ENCODE measurements around the gene SPATA17.

Gene SPATA17

DNA sequence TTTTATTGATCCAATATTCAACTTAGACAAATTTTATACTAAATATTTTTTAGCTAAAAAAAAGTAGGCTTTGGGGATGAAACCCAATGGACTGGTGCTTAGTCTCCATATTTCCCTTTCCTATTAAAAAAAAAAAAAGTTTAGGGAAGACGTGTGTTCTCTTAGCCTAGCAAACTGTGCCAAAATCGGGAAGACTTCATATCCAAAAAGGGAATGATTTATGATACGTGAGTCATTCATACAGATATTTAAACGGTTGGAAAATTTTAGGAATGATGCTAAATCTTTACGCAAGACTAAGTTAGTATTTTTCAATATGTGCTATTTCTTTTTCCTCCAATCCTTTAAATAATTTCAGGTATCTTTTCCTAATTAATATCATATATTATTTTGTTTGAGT, 50.7 kb downstream of the SPATA17 start:
- DNase-seq, result no peak

DNA sequence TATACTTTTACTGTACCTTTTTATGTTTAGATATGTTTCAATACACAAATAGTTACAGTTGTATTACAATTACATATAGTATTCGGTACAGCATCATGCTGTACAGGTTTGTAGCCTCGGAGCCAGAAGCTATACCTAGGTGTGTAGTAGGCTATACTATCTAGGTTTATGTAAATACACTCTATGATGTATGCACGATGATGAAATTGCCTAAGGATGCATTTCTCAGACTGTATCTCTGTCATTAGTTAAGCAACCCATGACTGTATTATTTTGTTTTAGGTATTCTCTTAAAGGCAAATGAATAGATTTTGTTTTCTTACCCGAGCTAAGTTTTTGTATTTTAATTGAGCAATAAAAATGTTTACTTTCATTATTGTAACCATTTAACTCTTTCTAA, 56.4 kb downstream of the SPATA17 start:
- no peak for DNase-seq

DNA sequence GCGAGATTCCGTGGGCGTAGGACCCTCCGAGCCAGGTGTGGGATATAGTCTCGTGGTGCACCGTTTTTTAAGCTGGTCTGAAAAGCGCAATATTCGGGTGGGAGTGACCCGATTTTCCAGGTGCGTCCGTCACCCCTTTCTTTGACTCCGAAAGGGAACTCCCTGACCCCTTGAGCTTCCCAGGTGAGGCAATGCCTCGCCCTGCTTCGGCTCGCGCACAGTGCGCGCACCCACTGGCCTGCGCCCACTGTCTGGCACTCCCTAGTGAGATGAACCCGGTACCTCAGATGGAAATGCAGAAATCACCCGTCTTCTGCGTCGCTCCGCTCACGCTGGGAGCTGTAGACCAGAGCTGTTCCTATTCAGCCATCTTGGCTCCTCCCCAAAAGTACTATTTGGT, 65.0 kb downstream of the SPATA17 start:
- peak; percentile 17 for DNase-seq

DNA sequence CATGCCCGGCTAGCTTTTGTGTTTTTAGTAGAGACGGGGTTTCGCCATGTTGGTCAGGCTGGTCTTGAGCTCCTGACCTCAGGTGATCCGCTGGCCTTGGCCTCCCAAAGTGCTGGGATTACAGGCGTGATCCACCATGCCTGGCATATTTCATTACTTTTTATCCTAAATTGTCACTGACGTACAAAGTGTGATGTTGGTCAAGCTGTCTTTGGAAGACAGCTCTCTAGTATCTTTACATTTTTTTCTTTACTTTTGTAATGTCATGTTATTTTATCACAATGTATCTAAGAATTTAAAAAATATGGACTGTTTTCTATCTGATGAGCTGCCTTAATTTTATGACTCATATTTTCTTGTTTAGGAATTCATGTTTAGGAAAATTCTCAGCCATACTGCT, 72.2 kb downstream of the SPATA17 start:
- no peak for DNase-seq

DNA sequence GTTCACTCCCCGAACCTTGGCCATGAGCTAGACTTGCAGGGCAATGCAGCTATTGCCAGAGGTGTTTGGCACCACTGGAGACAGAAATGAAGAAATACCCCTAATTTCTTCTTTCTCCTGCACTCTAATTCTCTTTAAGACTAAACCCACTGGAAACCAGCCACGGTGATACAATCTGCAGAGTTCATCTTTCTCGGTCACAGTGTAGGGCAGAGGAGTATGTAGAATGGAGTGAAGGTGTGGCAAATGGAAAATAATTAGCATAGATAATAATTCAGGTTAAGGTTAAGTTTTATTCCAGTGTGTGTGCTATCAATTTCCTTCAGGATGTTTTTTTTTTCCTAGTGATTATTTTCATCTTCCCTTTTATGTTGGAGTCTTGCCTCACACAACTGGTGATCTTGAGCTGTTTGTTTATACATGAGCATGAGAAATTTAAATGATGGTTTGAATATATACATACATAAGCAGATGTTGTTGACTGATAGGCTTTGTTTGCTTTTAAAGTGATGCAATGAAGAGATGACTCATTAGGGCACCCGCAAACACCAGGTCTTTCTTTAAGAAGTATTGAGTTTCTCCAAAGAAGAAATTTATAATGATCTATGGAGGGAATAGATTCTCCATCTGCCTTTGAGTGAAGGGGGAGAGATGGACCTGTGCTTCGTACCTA, 81.9 kb downstream of the SPATA17 start:
- no peak for DNase-seq

DNA sequence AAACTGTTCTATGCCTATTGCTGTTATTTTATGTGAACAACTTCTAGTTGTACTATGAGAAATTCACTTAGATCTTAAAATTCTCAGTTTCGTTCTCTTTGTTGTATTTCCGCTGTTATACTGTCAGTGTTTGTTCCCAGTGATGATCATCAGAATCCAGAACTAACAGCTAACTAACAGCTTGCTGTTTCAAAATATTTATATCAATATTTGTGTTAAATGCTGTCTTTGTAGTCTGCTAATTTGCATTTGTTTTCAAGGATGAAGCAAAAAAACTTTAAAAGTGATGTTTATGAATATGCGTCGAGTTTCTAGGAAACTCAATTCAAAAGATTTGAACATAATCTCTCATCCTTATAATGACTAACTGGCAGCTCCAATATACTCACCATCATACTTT, 84.5 kb downstream of the SPATA17 start:
- DNase-seq, result no peak

DNA sequence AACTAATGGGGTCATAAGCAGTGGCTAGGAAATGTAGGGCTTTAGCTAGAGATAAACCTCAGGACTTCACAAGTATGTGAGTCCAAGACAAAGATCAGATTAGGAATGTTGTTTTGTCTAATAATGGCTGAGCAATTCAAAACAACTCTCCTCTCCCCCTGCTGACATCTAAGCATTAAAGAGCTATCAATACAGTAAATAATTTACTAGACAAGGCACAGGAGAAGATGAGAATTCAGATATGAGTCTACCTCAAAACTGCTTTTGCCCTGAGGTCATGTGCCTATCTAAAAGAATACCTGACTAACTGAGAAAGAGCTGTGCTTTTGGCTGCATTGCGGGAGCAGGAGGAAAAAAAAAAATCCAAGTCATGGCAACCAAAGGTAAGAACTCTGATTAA, 86.8 kb downstream of the SPATA17 start:
- DNase-seq, result no peak

DNA sequence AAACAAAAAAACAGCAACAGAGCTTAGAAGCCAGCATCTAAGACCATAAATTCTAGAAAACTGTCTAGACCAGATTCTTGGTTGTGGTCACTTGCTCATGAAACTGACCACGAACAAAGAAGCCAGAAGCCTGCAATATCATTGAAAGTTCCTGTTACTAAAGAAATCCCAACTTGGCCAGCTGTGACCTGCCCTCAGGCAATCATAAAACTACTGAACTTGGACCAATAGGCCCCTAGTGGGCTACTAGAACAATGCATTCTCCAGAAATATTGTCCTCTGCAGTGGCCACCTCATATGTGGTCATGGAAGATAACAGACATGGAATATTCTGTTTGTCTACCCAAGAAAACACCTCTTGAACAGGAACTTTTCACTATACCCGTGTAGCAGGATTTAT, 87.7 kb downstream of the SPATA17 start:
- DNase-seq, result no peak

DNA sequence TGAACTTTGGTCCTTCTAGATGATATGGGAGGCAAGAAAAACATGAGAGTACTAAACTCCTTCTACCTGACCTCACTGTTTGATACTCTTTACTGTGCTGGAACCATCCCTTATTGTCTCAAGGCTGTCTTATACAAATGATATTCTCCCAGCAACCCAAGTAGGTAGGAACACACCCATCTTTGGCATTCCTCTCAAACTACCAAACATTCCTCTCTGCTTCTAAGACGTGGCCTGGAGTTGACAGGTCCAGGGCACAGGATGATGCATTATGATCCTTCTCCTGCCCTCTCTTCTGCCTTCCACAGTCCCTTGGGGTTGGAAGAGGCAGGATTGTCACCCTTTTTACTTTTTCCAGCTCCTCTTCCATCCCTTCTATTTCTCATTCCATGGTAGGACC, 90.5 kb downstream of the SPATA17 start:
- no peak for DNase-seq

DNA sequence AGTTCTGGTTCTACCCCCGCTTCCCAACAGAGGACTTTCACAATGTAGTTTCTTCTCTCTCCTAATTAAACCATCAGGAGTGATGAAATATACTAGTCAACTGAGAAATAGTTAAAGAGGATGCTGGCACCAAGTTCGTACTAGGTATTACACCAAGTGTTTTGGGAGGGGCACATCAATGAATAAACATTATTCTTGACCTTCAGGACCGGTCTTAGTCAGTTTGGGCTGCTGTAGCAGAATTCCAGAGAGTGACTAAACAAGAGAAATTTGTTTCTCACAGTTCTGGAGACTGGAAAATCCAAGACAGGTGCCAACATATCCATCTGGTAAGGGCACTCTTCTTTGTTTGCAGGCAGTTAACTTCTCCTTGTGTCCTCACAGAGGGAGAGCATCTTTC, 103.8 kb downstream of the SPATA17 start:
- DNase-seq, result no peak

DNA sequence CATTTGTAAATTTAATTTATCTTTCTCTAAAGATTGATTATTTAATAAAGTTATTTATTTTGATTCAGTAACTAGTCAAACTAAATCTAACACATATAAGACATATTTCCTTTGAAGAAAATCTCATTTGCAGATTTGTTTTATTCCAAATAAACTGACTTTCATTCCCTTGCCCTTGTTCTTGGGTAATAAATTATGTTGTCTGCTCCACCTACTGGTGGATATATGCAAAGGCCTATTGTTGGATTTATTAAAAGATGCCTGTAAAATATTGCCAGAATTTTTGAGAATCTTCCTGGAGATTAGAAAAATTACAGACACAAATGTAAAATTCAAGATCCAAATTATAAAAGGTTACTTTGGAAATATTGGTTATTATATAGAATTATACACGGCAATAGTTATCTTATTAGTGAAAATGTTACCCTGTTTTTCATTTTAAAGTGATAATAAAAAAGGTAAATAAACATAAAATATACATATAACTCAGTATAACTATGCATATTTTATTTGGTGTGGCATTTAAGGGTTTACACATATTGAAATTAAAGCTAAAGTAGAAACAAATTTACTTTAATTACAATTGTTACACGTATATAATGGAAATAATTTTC, 116.1 kb downstream of the SPATA17 start:
- DNase-seq, result peak; percentile 42

DNA sequence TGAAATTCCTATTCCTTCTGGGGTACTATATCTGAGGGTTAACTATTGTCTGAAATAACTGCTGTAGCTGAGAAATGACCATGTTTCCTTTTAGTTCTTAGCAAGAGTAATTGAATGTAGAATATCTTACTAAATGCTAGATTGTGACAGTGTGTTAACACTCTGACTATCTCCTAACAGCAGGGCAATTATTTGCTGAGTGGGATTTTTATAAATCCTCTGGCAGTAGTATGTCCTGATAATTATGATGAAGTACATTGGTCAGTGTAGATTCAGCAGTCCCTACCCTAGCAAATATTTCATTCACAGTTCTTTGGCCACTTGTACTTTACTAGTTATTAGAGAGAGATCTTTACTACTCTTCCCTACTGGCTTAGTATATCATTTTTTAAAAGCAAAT, 138.6 kb downstream of the SPATA17 start:
- no peak for DNase-seq

DNA sequence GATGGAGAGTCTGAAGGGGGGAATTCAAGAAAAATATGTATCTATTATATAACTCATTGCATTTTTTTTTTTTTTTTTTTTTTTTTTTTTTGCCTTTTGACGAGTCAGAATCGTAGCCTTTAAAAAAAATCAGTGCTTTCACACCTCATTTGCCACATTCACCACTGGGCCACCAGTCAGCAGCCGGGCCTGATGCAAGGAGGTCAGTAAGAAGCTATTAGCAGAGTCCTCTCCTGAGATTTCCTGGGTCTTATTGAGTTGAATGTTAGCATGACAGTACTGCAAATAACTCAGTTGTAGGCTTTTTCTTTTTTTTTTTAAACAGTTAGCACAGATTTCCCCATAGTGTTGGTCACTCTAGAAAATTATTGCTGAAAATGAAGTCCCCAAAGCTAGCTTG, 139.8 kb downstream of the SPATA17 start:
- no peak for DNase-seq

DNA sequence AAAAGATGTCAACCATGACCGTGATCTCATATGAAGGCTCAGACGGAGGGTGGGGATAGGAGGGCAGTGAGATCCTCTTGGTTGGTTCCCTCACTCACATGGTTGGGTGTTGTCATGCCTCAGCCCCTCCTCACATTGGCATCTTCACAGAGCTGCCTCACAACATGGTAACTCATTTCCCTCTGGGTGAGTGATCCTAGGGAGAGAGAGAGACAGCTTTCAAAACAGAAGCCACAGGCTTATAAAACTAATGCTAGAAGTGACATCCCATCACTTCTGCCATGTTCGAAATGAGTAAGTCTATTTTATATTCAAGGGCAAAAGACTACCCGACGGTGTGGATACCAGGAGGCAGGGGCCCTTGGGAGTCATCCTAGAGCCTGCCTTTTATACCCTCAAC, 145.5 kb downstream of the SPATA17 start:
- no peak for DNase-seq

DNA sequence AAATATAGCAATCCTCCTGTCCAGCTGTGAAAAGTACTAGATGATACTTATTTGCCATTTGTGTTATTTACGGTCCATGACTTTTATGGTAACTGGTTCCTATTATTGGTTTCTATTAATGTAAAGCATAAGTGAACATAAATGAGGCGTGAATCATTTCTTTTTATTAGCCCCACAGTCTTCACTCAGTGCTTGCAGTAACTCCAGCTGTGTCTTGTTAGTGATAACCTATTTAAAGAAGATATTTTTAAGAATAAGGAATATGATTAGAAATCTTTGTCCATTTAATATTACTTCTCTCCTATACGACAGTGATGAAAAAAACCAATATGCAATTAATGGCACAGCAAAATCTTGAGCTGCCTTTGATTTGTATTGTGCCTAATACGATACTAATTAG, 149.9 kb downstream of the SPATA17 start:
- no peak for DNase-seq

DNA sequence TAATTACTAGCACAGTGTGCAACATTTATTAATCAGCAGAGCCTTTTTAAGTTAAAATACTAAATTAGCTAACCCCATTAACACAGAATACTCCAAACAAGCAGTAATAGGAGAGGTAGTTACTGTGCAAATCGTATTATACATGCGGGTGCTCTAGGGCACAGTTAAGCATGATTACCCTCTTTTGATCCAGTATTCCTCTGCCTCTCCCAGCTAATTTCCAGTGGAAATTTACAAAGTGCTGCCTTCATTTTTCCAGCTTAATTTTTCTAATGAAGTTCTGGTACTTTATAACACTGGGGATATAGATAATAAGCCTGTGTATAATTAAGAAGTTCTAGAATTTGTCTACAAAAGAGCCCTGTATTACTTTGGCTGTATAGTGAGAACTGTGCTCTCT, 159.9 kb downstream of the SPATA17 start:
- DNase-seq, result no peak

DNA sequence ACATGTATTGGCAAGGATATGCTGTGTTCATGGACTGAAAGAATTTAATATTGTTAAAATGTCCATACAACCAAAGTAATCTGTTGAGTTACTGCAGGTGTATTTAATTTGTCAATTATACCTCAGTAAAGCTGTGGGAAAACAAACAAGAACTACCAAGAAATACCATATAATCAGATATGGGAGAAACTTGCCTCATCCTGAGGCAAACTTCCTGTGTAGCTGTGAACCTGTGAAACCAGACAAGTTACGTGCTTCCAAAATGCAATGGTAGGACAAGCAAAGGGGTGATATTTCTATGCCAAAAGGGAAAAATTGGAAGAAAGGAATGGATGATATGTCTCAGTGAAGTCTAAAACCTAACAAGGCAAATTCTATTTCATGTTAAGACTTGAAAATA, 174.6 kb downstream of the SPATA17 start:
- DNase-seq, result no peak

DNA sequence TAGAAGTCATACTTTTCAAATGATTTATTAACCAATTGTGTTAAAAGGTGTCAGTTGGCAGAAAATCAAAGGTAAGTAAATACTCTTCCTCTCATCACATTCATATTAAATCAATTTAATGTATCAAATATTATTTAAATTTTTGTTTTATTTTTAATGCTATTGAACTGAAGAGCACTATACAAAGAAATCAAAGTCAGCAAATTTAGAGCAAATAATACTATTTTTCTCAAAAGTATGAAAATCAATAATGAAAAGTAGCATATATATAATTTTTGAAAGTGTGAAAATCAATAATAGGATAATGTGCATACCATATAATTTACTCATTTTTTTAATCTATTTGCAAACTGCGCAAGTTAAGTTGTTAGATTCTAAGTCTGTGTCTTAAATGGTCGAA, 181.0 kb downstream of the SPATA17 start:
- DNase-seq, result no peak

DNA sequence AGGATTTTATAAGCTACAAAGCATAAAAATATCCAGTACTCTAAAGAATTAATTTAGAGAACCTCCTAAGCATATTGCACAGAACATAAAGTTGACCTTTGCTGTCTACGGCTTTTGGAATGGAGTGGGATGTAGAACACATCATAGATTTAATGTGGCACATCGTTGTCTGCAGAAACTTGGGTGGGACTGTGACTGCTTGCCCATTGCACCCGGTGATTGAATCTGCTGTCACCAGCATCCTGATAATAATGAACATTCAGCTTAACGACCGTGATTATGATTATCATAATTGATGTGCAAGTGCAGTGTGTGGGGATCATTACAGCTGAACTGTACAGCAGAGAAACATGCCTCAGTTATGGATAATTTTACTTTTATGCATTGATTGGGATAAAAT, 181.9 kb downstream of the SPATA17 start:
- DNase-seq, result peak; percentile 26

DNA sequence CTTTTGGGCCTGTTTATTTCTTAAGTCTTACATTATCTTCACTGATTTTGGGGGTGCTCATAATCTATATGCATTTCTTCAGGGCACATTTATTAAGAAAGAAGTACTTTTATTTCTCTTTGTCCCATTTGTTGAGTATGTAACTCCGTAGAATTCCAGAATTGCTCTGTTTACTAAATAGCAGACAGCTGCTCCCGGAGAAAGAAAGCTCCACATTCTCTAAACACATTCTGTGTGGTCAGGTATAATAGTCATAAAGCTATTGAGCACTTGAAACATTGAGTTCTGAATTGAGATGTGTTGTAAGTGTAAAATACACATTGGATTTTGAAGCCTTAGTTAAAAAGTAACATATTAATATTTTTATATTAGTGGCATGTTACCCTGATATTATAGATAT, 206.5 kb downstream of the SPATA17 start:
- no peak for DNase-seq

DNA sequence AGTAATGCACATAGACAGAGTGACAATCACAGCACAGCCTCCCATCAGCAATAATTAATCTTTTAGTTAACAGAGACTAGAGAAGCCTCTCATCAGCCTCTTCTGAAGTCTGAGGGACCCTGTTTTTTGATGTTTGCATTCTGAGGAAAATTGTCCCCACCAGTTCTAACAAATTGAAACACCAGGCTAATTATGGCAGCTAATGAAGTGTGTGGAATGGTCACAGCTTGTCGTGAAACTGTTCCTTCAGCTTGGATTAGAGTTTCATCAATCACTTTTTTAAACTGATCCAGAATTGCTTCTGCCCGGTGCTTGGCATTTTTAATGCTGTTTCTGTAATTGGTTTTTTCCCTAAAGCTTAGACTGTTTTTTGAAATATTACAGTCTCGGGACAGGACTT, 208.0 kb downstream of the SPATA17 start:
- DNase-seq, result no peak

DNA sequence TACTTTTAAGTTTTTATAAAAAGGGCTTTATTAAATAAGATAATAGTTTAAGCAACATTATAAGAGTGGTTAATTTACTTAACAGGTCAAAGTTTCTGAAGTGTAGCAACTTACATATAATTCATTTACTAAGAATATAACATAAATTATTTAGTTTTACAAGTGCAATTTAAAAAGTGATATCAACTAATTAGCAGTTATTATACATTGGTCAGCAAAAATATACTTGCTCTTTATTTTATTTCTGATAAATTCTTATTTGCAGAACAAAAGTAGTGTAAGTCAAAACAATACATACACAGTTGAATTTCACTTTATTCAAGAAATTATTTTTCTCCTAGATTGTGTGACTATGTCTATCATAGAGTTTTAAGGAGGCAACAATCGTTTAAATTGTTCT, 215.6 kb downstream of the SPATA17 start:
- DNase-seq, result no peak

DNA sequence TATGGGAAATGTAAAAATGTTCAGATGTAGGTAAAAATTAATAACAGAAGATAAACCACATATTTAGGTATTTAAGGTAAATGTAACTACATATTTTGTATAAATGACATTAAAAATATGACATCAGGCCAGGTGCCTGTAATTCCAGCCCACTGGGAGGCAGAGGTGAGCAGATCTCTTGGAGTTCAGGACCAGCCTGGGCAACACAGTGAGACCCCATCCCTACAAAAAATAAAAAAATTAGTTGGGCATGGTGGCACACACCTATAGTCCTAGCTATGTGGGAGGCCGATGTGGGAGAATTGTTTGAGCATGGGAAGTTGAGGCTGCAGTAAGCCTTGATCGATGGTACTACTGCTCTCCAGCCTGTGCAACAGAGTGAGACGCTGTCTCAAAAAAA, 216.5 kb downstream of the SPATA17 start:
- no peak for DNase-seq

DNA sequence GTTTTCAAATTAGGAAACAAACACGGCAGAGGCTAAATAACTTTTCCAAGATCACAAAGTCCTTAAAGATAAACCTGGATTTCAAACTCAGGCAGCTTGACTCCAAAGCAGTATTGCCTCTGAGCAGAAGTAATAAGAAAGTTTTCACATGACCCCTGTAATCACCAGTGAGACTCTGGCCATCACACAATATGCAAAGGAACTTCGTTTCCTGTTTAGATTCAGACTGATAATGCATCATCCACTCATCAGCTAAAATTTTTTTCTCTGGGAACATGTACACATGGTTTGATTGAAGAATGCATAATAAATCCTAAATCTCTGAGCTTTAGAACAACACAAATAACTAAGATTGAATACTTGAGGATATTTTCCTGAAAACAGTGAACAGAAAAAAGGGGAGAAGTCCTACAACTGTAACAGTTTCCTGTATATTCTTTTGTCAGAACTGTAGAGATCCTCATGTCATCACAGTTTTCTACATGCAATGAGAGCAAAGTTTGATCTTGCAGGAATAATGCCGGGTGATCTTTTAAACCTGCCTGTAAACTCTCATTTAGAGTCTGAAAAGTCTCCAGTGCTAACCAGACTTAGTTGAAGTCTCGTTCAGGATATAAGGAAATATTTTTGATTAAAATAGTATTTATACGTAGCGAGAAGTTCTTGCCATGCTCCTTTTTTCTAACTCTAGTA, 225.3 kb downstream of the SPATA17 start:
- no peak for DNase-seq

DNA sequence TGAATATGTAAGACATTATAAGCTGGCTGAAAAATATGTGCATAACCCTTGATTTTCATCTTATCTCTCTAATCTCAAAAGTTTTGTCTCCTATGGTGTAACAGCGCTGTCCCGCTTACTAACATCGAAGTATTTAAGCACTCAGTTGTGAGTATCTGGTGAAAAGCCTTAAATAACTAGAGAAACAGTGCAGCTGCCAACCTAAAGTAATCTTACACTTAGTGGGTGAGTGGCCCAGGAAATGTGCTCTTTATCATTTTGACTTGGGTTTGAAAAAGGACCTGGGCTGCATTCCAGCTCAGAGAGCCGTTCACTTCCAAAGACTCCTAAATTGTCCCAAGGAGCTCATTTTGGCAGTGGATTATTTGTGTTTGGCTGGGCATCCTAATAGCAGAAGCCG, 225.9 kb downstream of the SPATA17 start:
- peak; percentile 6 for DNase-seq

Measured in NCI-H1105 (cell line).